NOMO-1 (cell line): Measurements from ENCODE around the gene PARP12.

ENCODE experiments used
- DNase-seq, 2 experiments: peaks; one replicate each; lab custom pipeline; 2025; ENCODE audit not compliant: unreplicated experiment in 2 of 2; lab: John Stamatoyannopoulos, UW

Gene PARP12

DNA sequence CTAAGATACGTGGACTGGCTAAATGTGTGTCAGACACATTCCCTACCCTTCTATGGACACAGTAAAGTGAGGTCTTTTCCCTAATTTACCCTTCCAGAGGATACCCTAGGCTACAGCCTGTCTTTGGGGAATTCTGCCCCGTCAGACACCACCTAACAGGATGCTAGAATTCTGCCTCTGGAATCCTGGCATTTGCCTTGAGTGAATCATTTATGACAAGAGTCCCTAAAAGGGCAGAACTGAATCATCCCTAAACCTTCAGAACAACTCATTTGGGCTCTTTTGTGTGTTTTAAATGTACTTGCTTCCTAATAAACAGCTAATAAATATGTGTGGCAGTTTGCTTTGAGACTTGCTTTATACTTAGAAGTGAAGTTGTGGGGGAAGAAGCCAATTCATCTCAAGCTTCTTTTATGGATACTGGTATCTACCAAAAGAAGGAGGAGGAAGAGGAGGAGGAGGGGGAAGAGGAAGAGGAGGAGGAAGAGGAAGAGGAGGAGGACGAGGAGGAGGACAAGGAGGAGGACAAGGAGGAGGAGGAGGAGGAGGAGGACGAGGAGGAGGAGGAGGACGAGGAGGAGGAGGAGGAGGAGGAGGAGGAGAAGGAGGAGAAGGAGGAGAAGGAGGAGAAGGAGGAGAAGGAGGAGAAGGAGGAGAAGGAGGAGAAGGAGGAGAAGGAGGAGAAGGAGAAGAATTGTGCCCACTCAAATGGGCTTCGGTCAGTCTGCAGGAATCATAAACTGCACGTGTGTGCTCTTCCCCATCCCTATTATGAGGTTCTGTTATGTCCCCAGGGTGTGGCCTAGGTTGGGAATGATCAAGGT lies 27.1 kb downstream of the PARP12 start:
- no peak for DNase-seq

GRCh38 chr7:140034421-140034820 lies 28.3 kb downstream of the PARP12 start:
- no peak for DNase-seq

DNA sequence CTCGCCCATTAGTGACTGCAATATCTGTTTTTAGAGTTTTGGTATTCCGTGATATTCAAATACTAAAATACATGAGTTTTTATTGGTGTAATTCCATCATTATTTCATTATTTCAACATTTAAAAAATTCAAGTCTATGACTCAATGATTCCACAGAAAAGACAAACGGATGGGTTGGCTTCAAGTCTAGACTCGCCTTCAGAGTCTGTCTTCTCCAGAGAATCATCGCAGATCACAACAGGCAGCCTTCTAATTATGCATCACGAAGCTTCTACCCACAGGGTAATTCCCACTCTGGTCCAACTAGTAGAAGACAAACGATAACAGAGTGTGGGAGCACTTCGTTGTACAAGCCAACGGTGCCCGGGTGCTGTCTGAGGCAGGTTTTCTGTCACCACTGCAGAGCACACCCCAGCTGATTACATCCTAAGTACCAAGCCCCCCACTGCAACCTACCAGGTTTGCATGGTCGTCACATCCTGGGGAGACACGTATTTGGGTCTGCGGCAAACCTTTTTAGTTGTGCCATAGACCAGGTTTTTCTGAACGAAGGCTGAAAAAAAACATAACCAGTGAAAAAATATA lies 28.9 kb downstream of the PARP12 start:
- no peak for DNase-seq

DNA sequence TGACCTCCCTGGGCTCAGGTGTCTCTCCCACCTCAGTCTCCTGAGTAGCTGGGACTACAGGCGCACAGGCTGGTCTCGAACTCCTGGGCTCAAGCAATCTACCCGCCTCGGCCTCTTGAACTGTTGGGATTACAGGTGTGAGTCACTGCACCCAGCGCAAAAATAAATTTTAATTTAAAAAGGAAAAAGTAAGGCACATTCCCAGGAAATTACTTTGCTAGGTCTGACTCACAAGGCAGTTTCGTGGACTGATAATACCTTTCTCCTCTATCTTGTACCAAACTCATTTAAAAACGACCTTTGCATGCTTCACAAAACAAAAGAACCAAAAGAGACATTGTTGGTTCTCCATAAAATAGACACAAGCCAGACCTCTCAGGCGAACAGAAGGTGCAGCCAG lies 29.7 kb downstream of the PARP12 start:
- DNase-seq = no peak

GRCh38 chr7:140031364-140031763 lies 31.4 kb downstream of the PARP12 start:
- no peak for DNase-seq

DNA sequence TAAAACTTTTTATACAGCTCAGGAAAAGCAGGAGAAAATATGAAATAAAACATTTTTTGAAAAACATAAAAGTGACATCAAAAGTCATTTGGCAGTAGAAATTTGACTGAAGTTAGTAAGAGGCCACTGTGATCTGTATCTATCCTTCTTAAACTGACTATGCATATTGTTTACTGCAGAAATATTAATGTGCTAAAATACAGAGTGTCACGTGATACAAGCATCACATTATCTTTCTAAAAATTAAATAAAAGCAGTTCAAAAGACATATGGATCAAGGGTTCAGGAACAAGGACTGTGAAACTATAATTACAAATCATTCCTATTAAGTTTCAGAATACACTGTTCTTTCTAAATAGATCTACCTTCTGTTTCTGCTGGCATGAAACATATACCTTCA lies 33.7 kb downstream of the PARP12 start:
- DNase-seq = no peak

- no peak for DNase-seq
Observed at GRCh38 chr7:140028311-140028710, 34.4 kb downstream of the PARP12 start.

- no peak for DNase-seq
Observed at GRCh38 chr7:140027858-140028257, 34.9 kb downstream of the PARP12 start.

- DNase-seq = no peak
Observed at GRCh38 chr7:140026935-140027334, 35.8 kb downstream of the PARP12 start.

GRCh38 chr7:140025814-140026433 lies 36.8 kb downstream of the PARP12 start:
- DNase-seq = no peak

GRCh38 chr7:140025241-140025640 lies 37.5 kb downstream of the PARP12 start:
- no peak for DNase-seq

GRCh38 chr7:140024585-140024984 lies 38.2 kb downstream of the PARP12 start:
- DNase-seq = no peak

GRCh38 chr7:140023728-140024127 lies 39.0 kb downstream of the PARP12 start:
- DNase-seq = no peak

- DNase-seq = no peak
Observed at GRCh38 chr7:140022582-140023211, 40.1 kb downstream of the PARP12 start.

DNA sequence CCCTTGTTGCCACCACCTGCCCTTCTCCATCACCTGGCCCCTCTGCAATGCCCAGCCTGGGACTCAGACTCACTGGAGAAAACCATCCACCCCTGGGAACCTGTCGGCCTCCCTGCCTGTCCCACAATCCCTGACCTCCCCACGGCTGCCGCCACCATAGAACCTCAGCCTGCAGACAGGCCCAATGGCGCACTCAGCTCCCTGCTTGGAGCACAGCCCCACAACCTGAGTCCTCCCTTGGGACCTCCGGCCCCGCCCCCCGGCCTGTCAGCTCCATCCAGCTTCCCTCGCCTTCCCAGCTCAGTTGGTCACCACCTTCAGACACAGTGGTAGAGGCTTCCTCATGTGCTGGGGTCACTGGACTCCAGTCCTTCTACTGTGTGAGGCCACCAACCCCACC lies 41.1 kb downstream of the PARP12 start:
- DNase-seq = no peak

DNA sequence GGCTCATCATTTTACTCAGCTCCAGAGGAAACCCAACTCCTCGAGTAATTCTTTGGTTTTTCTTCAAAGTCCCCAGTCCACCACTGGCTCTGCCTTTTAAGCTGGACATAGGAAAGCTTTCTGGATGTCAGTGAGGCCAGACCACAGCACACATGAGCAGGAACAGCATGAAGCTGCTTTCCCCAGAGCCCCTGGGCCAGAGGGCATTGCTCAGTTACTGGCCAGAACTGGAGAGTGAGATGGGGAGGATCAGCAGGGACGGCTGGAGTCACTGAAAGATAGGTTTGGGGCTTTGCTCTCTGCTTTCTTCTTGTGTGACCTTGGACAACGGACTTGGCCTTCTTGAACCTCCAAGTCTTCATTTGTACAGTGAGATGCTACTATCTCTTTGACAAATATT lies 43.1 kb downstream of the PARP12 start:
- DNase-seq = no peak

GRCh38 chr7:140019172-140019571 lies 43.6 kb downstream of the PARP12 start:
- DNase-seq = no peak

GRCh38 chr7:140018125-140019043 lies 44.4 kb downstream of the PARP12 start:
- no peak for DNase-seq

- no peak for DNase-seq
Observed at GRCh38 chr7:140017543-140017942, 45.2 kb downstream of the PARP12 start.

GRCh38 chr7:140017034-140017433 lies 45.7 kb downstream of the PARP12 start:
- DNase-seq = no peak

DNA sequence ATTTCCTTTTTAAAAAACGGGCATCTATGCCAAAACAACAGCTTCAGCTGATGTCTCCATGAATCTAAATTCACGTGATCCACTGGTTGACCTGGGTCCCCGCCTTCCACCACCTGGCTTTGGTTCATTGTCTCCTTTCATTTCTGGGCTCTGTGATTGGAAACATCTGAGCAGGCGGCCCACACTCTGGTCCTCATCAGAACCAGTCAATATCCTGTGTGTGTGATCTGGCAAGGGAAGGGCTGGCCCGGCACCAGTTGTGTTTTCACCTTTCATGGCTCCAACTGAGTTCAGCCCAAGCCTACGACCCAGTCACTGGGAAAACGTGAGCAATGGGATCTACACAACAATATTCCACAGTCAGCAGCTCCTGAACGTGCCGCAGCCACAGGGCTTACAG lies 46.2 kb downstream of the PARP12 start:
- no peak for DNase-seq
